Measurements from ENCODE around the gene UBE2G2. TPM values are rescaled to one million over a fixed set of nuclear protein-coding genes. Genes with fewer than 3 reads are reported as not detected.

The UBE2G2 gene
- total RNA-seq, 1 experiment from 2014 or later, result 121 TPM

DNA sequence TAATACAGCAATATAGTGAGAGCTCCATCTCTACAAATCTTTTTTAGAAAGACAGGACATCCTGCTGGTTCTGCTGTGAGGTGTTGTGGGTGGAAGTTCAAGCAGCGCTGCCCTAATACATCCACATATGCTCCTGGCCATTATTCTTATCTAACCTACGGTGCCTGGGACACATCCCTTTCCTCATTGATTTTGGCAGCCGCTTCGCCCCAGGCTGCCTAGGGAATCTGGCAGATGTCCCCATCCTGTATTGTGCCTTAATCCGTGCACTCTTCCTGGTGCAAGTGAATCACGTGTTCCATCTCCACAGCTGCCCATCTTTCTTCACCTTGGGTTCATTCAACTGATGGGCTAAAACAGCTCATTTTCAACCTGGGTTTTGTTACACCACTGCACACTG, 3.1 kb upstream of the UBE2G2 start:
- H3K9ac ChIP-seq (ENCODE audit: extremely low read depth, insufficient read length, low read length), result no peak overlapping the region
- H3K79me2 ChIP-seq (ENCODE audit: insufficient read depth, low read length), result peaks cover 5% of the 10 kb centered on the region; the same call in 1 of the 2 replicates
- Mint-ChIP-seq H3K27me3 (ENCODE audit: low read depth) (no peaks in the 10 kb centered on the region), H3K4me1 (peaks cover 19 to 22% of the 10 kb centered on the region in 2 experiments), H3K36me3 (ENCODE audit: insufficient read depth in 1 of 3, low read depth in 3 of 3) (peaks cover 8 to 52% (median 43%) of the 10 kb centered on the region in 3 experiments; a peak in 5 of 7 replicates), H3K27ac (no peak overlapping the region), H3K4me3 (no peak overlapping the region), H3K9me3 (no peaks in the 10 kb centered on the region)
- H3K27ac ChIP-seq (ENCODE audit: insufficient read length, low read depth, low read length), result no peak overlapping the region
- no peaks in the 10 kb centered on the region for H4K20me1 ChIP-seq (ENCODE audit: control insufficient read depth, insufficient read depth, insufficient read length)
- TF ChIP-seq, protein P1, sequence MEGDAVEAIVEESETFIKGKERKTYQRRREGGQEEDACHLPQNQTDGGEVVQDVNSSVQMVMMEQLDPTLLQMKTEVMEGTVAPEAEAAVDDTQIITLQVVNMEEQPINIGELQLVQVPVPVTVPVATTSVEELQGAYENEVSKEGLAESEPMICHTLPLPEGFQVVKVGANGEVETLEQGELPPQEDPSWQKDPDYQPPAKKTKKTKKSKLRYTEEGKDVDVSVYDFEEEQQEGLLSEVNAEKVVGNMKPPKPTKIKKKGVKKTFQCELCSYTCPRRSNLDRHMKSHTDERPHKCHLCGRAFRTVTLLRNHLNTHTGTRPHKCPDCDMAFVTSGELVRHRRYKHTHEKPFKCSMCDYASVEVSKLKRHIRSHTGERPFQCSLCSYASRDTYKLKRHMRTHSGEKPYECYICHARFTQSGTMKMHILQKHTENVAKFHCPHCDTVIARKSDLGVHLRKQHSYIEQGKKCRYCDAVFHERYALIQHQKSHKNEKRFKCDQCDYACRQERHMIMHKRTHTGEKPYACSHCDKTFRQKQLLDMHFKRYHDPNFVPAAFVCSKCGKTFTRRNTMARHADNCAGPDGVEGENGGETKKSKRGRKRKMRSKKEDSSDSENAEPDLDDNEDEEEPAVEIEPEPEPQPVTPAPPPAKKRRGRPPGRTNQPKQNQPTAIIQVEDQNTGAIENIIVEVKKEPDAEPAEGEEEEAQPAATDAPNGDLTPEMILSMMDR (conservative IDR thresholded peaks at IDR 0.05), result no peak
- H3K79me1 ChIP-seq (ENCODE audit: insufficient read depth, low read depth, low read length, poor library complexity, severe bottlenecking), result no peaks in the 10 kb centered on the region
- no peak overlapping the region for H2AFZ ChIP-seq (ENCODE audit: low read length)
- H3K4me2 ChIP-seq (ENCODE audit: insufficient read depth, insufficient read length, low read length), result no peak overlapping the region
- no peaks in the 10 kb centered on the region for H3K4me1 ChIP-seq (ENCODE audit: insufficient read depth, low read length)
- no peak overlapping the region for H4K91ac ChIP-seq (ENCODE audit: insufficient read length, low read depth, low read length)
- no peak overlapping the region for H2AK5ac ChIP-seq (ENCODE audit: insufficient read length, low read length)
- no peak overlapping the region for H2BK20ac ChIP-seq (ENCODE audit: low read depth, low read length, poor library complexity, severe bottlenecking)
- peaks cover 13% of the 10 kb centered on the region for H3K23me2 ChIP-seq (ENCODE audit: insufficient read length, low read depth, low read length, poor library complexity, severe bottlenecking)
- no peak overlapping the region for H2BK12ac ChIP-seq (ENCODE audit: insufficient read length, low read depth, low read length)
- no peak overlapping the region for H3K14ac ChIP-seq (ENCODE audit: insufficient read depth, low read length)
- no peak overlapping the region for H3K23ac ChIP-seq (ENCODE audit: insufficient read length, low read depth, low read length)
- no peaks in the 10 kb centered on the region for H3K27me3 ChIP-seq (ENCODE audit: insufficient read depth, low read length)
- no peak overlapping the region for H3K4ac ChIP-seq (ENCODE audit: low read depth, low read length)
- H3T11ph ChIP-seq (ENCODE audit: low read length), result no peak overlapping the region
- DNase-seq, result no peak
- H3K9me3 ChIP-seq (ENCODE audit: control insufficient read depth, low read depth, low read length), result no peaks in the 10 kb centered on the region
- no peak overlapping the region for H4K8ac ChIP-seq (replicated peaks; ENCODE audit: insufficient read length, low read depth, low read length)
- no CpG with 5 or more reads among the region's 6 CpGs for WGBS (ENCODE audit: extremely low coverage, insufficient read length, low lambda C conversion rate)
- H4K5ac ChIP-seq (ENCODE audit: insufficient read length, low read depth, low read length), result no peak overlapping the region
- no peak overlapping the region for H3K56ac ChIP-seq (ENCODE audit: insufficient read length, low read depth, low read length)
- no peak overlapping the region for H2BK15ac ChIP-seq (ENCODE audit: low read depth, low read length)
- H2BK120ac ChIP-seq (ENCODE audit: low read depth, low read length, poor library complexity, severe bottlenecking), result no peak overlapping the region
- no peak overlapping the region for H3K18ac ChIP-seq (ENCODE audit: insufficient read length, low read depth, low read length)
- H2BK5ac ChIP-seq (ENCODE audit: insufficient read length, low read length), result no peak overlapping the region

Measured in H9 (cell line).